CD14-positive monocyte (primary cell): ENCODE results near the gene SELENOF. TPM values are rescaled to one million over a fixed set of nuclear protein-coding genes. Genes with fewer than 3 reads are reported as not detected.

ENCODE experiments used
- DNase-seq, 3 donors: peaks; one replicate each; pipeline ENCODE4 v3.0.0-alpha.2; 2011 to 2022
- H2AFZ ChIP-seq: 2 replicates; pipeline ENCODE4 v1.6.0; 2012; ENCODE audit warnings: mild to moderate bottlenecking, low read depth, low read length, inconsistent platforms; ENCODE audit not compliant: insufficient read depth, poor library complexity, severe bottlenecking
- H3K27ac ChIP-seq, 2 donors: 1 replicate in 1 of 2; 2 replicates in 1 of 2; pipeline ENCODE4 v1.5.1; 2012 to 2013; ENCODE audit warnings: low read length in 2 of 2, control low read depth in 1 of 2, inconsistent platforms in 1 of 2, low read depth in 1 of 2, mild to moderate bottlenecking in 1 of 2
- H3K27me3 ChIP-seq, 2 donors: one replicate each; pipeline versions ENCODE4 v1.6.0 to v1.6.1; 2011 to 2013; ENCODE audit warnings: low read length in 2 of 2; ENCODE audit not compliant: control insufficient read depth in 2 of 2, insufficient read depth in 2 of 2
- H3K36me3 ChIP-seq, 2 donors: replicated peaks in 1 of 2; 1 replicate in 1 of 2; 2 replicates in 1 of 2; pipeline versions ENCODE4 v1.5.1 to v1.6.1; 2012 to 2013; ENCODE audit warnings: low read length in 2 of 2, control low read depth in 1 of 2, inconsistent platforms in 1 of 2, mild to moderate bottlenecking in 1 of 2; ENCODE audit not compliant: insufficient read depth in 2 of 2, control insufficient read depth in 1 of 2
- H3K4me1 ChIP-seq, 2 donors: 1 replicate in 1 of 2; 2 replicates in 1 of 2; pipeline versions ENCODE4 v1.5.1 to v1.6.1; 2012 to 2013; ENCODE audit warnings: low read length in 2 of 2, control low read depth in 1 of 2, inconsistent platforms in 1 of 2, mild to moderate bottlenecking in 1 of 2, moderate library complexity in 1 of 2; ENCODE audit not compliant: insufficient read depth in 2 of 2, control insufficient read depth in 1 of 2
- H3K4me2 ChIP-seq: replicated peaks from 2 replicates; pipeline ENCODE3; 2012; ENCODE audit warnings: low read length, moderate library complexity, mild to moderate bottlenecking; ENCODE audit not compliant: poor library complexity, severe bottlenecking; ENCODE audit errors: extremely low read depth
- H3K4me3 ChIP-seq, 3 experiments: fragments of 200-600 bp in 1 of 3; sonication (generic) in 1 of 3; replicated peaks in 1 of 3; 1 replicate in 2 of 3; 2 replicates in 1 of 3; pipeline ENCODE4 v1.5.1; 2011 to 2013; ENCODE audit warnings: low read length in 3 of 3, mild to moderate bottlenecking in 3 of 3, control low read depth in 2 of 3, low read depth in 2 of 3, inconsistent platforms in 1 of 3, moderate library complexity in 1 of 3
- H3K79me2 ChIP-seq: 2 replicates; pipeline ENCODE4 v1.6.0; 2012; ENCODE audit warnings: mild to moderate bottlenecking, control low read depth, inconsistent platforms, low read length, moderate library complexity; ENCODE audit not compliant: insufficient read depth
- H3K9ac ChIP-seq: 2 replicates; pipeline ENCODE4 v1.6.0; 2017; ENCODE audit warnings: low read length, mild to moderate bottlenecking; ENCODE audit not compliant: insufficient read depth, poor library complexity, severe bottlenecking
- H3K9me3 ChIP-seq, 2 donors: replicated peaks in 1 of 2; 1 replicate in 1 of 2; 2 replicates in 1 of 2; pipeline versions ENCODE4 v1.5.1 to v1.6.1; 2012 to 2013; ENCODE audit warnings: low read length in 2 of 2, control low read depth in 1 of 2; ENCODE audit not compliant: control insufficient read depth in 1 of 2, insufficient read depth in 1 of 2
- H4K20me1 ChIP-seq: 2 replicates; pipeline ENCODE4 v1.6.0; 2012; ENCODE audit warnings: mild to moderate bottlenecking, low read length, control low read depth, moderate library complexity; ENCODE audit not compliant: insufficient read depth
- H3K27ac Mint-ChIP-seq, 7 donors: one replicate each; pipeline ENCODE4 v1.8.0; 2020; ENCODE audit warnings: mild to moderate bottlenecking in 7 of 7, mixed read lengths in 7 of 7, moderate library complexity in 6 of 7, inconsistent platforms in 2 of 7
- H3K27me3 Mint-ChIP-seq, 3 donors: one replicate each; pipeline ENCODE4 v1.8.0; 2021 to 2022; ENCODE audit warnings: low read depth in 3 of 3, mild to moderate bottlenecking in 3 of 3, mixed read lengths in 3 of 3, moderate library complexity in 3 of 3, inconsistent platforms in 1 of 3
- H3K36me3 Mint-ChIP-seq, 2 donors: one replicate each; pipeline ENCODE4 v1.8.0; 2020; ENCODE audit warnings: mixed read lengths in 2 of 2, inconsistent platforms in 1 of 2, mild to moderate bottlenecking in 1 of 2
- H3K4me1 Mint-ChIP-seq: one replicate; pipeline ENCODE4 v1.8.0; 2020; ENCODE audit warnings: mild to moderate bottlenecking, mixed read lengths
- H3K4me3 Mint-ChIP-seq, 2 donors: one replicate each; pipeline ENCODE4 v1.8.0; 2020; ENCODE audit warnings: mild to moderate bottlenecking in 2 of 2, mixed read lengths in 2 of 2, moderate library complexity in 1 of 2
- H3K9me3 Mint-ChIP-seq, 7 donors: one replicate each; pipeline ENCODE4 v1.8.0; 2020 to 2022; ENCODE audit warnings: mixed read lengths in 7 of 7, mild to moderate bottlenecking in 6 of 7, moderate library complexity in 6 of 7, inconsistent platforms in 2 of 7
- CTCF ChIP-seq: fragments of 200-600 bp; IDR thresholded peaks from one replicate; pipeline ENCODE4 v1.8.0; 2022; ENCODE audit warnings: antibody characterized with exemption, mild to moderate bottlenecking
- WGBS: methylation state at CpG from one replicate; pipeline ENCODE4 v1.1.5; 2013; ENCODE audit warnings: missing lambda C conversion rate; ENCODE audit not compliant: insufficient coverage; 5-methylcytosine and 5-hydroxymethylcytosine counted together
- intact Hi-C, 2 donors: fragments of 100-400 bp; cut with micrococcal nuclease; formaldehyde crosslinking; loops; one replicate each; pipeline versions ENCODE4 v1.15.0 to v1.15.1; 2023
- polyA plus RNA-seq, 3 donors: library from polyadenylated mRNA; depleted of rRNA in 1 of 3; unstranded in 2 of 3; stranded (reverse) in 1 of 3; fragments of 300-500 nt in 2 of 3; fragments of >200 nt in 1 of 3; fragmentation: Illumina TruSeq in 2 of 3; gene quantifications; 1 replicate in 2 of 3; 2 replicates in 1 of 3; pipeline ENCODE4 v1.2.3, GENCODE V29; 2012 to 2021

SELENOF gene
- polyA plus RNA-seq, 3 donors = 111 to 357 (median 339) TPM

- Histone ChIP-seq H2AFZ (no peak overlapping the region), H3K27me3 (no peaks in the 10 kb centered on the region), H3K9me3 (no peaks in the 10 kb centered on the region), H3K79me2 (no peaks in the 10 kb centered on the region), H3K9ac (no peak overlapping the region), H4K20me1 (no peaks in the 10 kb centered on the region), H3K4me3 (no peak overlapping the region), H3K4me2 (no peak overlapping the region), H3K27ac (no peak overlapping the region), H3K36me3 (no peaks in the 10 kb centered on the region), H3K4me1 (no peaks in the 10 kb centered on the region)
- Mint-ChIP-seq H3K9me3 (no peaks in the 10 kb centered on the region), H3K27ac (no peak overlapping the region), H3K36me3 (no peaks in the 10 kb centered on the region), H3K4me1 (no peaks in the 10 kb centered on the region), H3K4me3 (no peak overlapping the region), H3K27me3 (no peaks in the 10 kb centered on the region)
- 100% methylated on average over 1 of the region's 3 CpGs for WGBS
- intact Hi-C loops = no loop called here
- TF ChIP-seq CTCF = no peak
- DNase-seq = no peak
Measured at GRCh38 chr1:86933051-86933450, 19.1 kb upstream of the SELENOF start.

GRCh38 chr1:86928819-86929218, 14.9 kb upstream of the SELENOF start:
- intact Hi-C loops = no loop called here
- H3K27ac Mint-ChIP-seq = no peak overlapping the region
- H3K9ac ChIP-seq = no peak overlapping the region
- peaks cover 12 to 18% (median 13%) of the 10 kb centered on the region in 7 donors for H3K9me3 Mint-ChIP-seq
- no peak for DNase-seq
- no peak overlapping the region for H3K27ac ChIP-seq
- H3K4me3 Mint-ChIP-seq = no peak overlapping the region
- TF ChIP-seq CTCF = no peak
- no peaks in the 10 kb centered on the region for H3K27me3 ChIP-seq
- no peak overlapping the region for H2AFZ ChIP-seq
- no CpG with 5 or more reads among the region's 1 CpG for WGBS
- H3K4me2 ChIP-seq = no peak overlapping the region
- peaks cover 8% of the 10 kb centered on the region for H3K79me2 ChIP-seq
- no peaks in the 10 kb centered on the region for H3K36me3 ChIP-seq
- peaks cover 5% of the 10 kb centered on the region for H3K4me1 Mint-ChIP-seq
- H3K9me3 ChIP-seq = peaks cover 8 to 12% of the 10 kb centered on the region in 2 donors
- no peak overlapping the region for H3K4me3 ChIP-seq
- H3K27me3 Mint-ChIP-seq = peaks cover 0 to 2% (median 0%) of the 10 kb centered on the region in 3 donors
- no peaks in the 10 kb centered on the region for H3K36me3 Mint-ChIP-seq
- H4K20me1 ChIP-seq = no peaks in the 10 kb centered on the region
- no peaks in the 10 kb centered on the region for H3K4me1 ChIP-seq
